LNCaP clone FGC (cell line): ENCODE data around the gene VAMP2.

Source experiments
- DNase-seq: peaks from one replicate; pipeline ENCODE4 v3.0.0-alpha.2; 2011; ENCODE audit warnings: low read depth
- H3K4me3 ChIP-seq: 2 replicates; pipeline ENCODE4 v1.5.1; 2011; ENCODE audit warnings: mild to moderate bottlenecking, low read depth, low read length, control low read depth
- CTCF ChIP-seq: IDR thresholded peaks from 2 replicates; pipeline ENCODE4 v1.5.1; 2012; ENCODE audit warnings: mild to moderate bottlenecking; ENCODE audit not compliant: control insufficient read depth, insufficient read depth; ENCODE audit errors: extremely low read depth

VAMP2 gene

DNA sequence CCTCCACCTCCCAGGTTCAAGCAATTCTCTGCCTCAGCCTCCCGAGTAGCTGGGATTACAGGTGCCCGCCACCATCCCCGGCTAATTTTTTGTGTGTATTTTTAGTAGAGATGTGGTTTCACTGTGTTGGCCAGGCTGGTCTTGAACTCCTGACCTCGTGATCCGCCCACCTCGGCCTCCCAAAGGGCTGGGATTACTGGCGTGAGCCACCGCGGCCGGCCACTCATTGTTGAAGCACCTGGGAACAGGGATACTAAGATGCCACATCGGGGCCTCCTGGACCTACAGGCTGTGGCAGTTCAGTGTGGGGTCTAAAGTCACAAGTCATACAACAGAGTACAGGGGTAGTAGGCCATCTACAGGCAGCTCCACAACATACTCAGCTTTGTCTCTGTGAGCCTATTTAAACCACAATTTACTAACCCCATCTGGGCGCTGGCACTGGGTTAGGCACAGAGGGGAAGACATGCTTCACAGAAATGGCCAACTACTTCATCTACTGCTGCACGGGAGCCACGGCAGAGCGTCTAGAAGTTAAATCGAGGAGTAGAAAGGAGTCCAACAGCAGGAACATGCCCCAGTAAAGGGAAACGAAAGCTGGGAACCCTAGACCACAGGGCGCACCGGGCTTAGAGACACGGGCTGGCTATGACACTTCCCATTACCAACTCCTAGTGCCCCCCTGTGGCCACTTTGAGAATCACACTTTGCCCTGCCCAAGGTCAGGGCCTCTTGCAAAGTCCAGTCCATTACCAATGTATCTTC lies 4.3 kb downstream of the VAMP2 start:
- TF ChIP-seq CTCF: peak; percentile 85

DNA sequence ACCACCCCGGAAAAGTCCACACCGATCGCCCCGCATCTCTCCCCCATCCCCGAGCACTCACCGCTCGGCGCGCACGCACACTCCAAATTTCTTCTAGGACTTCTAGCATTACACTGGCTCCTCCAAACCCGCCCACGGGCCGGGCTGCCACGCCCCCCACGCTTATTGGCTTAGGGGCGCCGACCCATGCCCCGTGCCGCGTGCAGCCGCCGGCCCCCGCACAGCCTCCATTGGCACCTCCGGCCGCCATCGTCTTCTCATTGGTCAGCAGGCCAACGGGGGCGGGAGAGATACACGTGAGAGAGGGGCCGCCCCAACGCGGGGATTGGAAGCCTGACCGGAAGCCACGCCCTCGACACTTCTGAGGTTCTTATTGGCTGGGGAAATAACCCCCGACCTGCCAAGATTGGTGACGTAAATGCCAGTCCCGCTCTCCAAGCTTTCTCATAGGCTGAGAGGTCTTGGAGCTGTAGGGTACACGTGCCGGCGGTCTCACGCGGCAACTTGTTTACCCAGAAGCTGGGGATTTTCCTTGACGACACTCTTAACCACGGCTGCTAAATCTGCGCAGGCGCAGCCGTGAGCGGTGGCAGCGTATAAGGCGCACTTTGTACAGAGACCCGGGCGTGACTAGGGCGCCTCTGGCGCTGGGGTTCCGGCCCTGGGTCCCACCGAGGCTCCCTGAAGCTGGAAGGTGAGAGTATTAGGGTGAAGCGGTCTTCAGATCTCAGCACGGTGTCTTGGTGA lies 6.3 kb downstream of the VAMP2 start:
- no peak for TF ChIP-seq CTCF
- H3K4me3 ChIP-seq: peak overlapping the region; percentile 82
- DNase-seq: peak; percentile 100

More for the DNA sequence above, 4.3 kb downstream of the VAMP2 start:
- DNase-seq: peak; percentile 70
- no peak overlapping the region for H3K4me3 ChIP-seq

DNA sequence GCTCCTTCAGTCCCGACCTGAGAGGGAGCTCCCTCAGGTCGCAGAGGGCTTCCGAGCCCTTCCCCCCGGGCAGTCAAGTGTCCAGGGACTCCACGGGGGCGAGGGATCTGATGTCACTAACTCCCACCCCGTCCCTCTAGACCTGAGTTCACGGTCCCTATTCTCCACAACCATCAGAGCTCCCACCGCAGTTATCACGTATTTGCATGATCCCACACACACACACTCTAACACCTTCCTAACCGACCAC lies 6.8 kb downstream of the VAMP2 start:
- TF ChIP-seq CTCF: no peak
- peak overlapping the region; percentile 82 for H3K4me3 ChIP-seq
- no peak for DNase-seq

DNA sequence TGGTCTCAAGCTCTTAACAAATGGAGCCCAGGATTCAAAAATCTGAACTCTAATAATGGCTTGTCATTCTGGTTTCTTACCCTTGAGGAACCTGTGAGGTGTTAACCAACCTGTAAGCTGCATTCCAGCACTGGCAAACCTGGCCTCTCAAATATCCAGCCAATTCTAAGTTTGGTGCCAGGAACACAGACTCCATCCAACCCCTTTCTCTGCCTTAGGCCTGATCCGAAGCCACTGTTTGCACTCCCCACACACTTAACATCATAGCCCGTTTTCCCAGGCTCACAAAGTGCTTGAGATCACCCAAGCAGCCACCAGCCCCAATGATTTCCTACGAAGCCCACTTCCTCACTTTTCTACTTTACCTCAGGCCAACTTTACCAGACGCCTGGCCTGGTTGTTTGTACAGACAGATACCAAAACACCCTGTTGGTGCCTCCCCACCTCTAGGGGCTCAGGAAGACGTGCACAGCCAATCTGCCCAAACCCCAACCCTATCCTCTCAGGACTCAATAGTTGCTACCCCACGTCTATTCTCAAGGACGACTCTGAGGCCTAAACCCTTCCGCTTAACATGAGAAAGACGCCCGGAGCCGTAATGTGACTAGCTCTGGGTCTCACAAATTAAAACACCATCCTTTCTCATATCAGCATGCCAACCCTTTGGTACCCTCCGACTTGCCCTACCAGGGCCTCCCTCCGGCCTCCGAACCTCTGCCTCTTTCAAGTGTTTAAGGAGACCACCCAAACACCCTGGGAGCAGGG lies 7.3 kb downstream of the VAMP2 start:
- DNase-seq: peak; percentile 83
- H3K4me3 ChIP-seq: peak overlapping the region; percentile 82
- no peak for TF ChIP-seq CTCF

DNA sequence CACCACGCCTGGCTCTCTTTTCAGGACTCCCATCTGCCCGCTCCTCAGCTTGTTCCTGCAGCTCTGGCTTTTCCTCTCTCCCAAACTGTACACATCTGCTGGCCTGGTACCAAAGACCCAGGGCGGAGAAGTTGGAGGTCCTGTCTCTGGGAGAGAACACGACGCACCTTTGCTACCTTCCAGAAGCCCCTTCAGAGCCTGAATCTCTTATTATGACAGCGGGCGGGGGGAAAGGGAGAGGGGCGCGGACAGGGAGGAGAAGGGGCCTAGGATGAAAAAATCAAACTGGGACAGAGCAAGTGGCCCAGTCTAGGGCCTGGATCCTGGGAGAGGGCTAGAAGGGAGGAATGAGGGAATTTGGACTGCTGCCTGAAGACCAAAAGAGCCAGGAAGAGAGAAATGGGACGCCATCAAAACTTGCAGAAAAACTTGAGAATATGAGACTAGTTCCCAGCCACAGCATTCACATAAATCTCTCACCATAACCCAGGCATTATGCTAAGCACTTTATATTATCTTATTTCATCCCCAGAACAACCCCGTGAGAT lies 8.1 kb downstream of the VAMP2 start:
- TF ChIP-seq CTCF: no peak
- no peak for DNase-seq
- peak overlapping the region; percentile 82 for H3K4me3 ChIP-seq

- peak; percentile 97 for DNase-seq
- H3K4me3 ChIP-seq: peak overlapping the region; percentile 82
- no peak for TF ChIP-seq CTCF
These were observed 8.7 kb downstream of the VAMP2 start for GRCh38 chr17:8153957-8154607.
